Karpas-422 (cell line): Measurements from ENCODE around the gene SLC18A3. TPM values are rescaled to one million over a fixed set of nuclear protein-coding genes. Genes with fewer than 3 reads are reported as not detected.

Experiments used
- DNase-seq: peaks from one replicate; pipeline ENCODE4 v3.0.0-alpha.2; 2015
- H2AFZ ChIP-seq: fragments of 200-600 bp; sonication (generic); 2 replicates; pipeline ENCODE4 v1.6.1; 2014; ENCODE audit warnings: antibody characterized with exemption, low read length, mixed read lengths
- H3K27ac ChIP-seq: fragments of 200-600 bp; sonication (generic); 2 replicates; pipeline ENCODE4 v1.5.1; 2014; ENCODE audit warnings: mild to moderate bottlenecking, low read length, moderate library complexity
- H3K27me3 ChIP-seq: fragments of 200-600 bp; sonication (generic); 2 replicates; pipeline ENCODE4 v1.6.1; 2014; ENCODE audit warnings: low read length, mixed read lengths
- H3K36me3 ChIP-seq: fragments of 200-600 bp; sonication (generic); 2 replicates; pipeline ENCODE4 v1.6.1; 2014; ENCODE audit warnings: low read length, mixed read lengths; ENCODE audit not compliant: insufficient read depth
- H3K4me1 ChIP-seq: fragments of 200-600 bp; sonication (generic); 2 replicates; pipeline ENCODE4 v1.6.1; 2014; ENCODE audit warnings: mild to moderate bottlenecking, low read length, mixed read lengths
- H3K4me2 ChIP-seq: fragments of 200-600 bp; sonication (generic); 2 replicates; pipeline ENCODE4 v1.6.1; 2014; ENCODE audit warnings: low read length, low read depth, mild to moderate bottlenecking; ENCODE audit not compliant: poor library complexity, severe bottlenecking
- H3K4me3 ChIP-seq: fragments of 200-600 bp; sonication (generic); 2 replicates; pipeline ENCODE4 v1.5.1; 2014; ENCODE audit warnings: mild to moderate bottlenecking, antibody characterized with exemption, low read length, mixed read lengths
- H3K79me2 ChIP-seq: fragments of 200-600 bp; sonication (generic); 2 replicates; pipeline ENCODE4 v1.6.1; 2014; ENCODE audit warnings: mild to moderate bottlenecking, low read length, mixed read lengths
- H3K9ac ChIP-seq: fragments of 200-600 bp; sonication (generic); 2 replicates; pipeline ENCODE4 v1.6.0; 2014; ENCODE audit warnings: low read length
- H3K9me2 ChIP-seq: fragments of 200-600 bp; sonication (generic), shearing (Covaris generic); replicated peaks from 2 replicates; pipeline ENCODE4 v1.6.0; 2014; ENCODE audit warnings: mild to moderate bottlenecking, low read length, moderate library complexity; ENCODE audit not compliant: insufficient read depth
- H3K9me3 ChIP-seq: fragments of 300-700, 200-600 bp; sonication (generic); 2 replicates; pipeline ENCODE4 v1.6.1; 2014; ENCODE audit warnings: low read length, mixed read lengths
- H4K20me1 ChIP-seq: fragments of 200-600 bp; sonication (generic); 2 replicates; pipeline ENCODE4 v1.6.1; 2014; ENCODE audit warnings: mild to moderate bottlenecking, antibody characterized with exemption, low read length, low read depth; ENCODE audit not compliant: insufficient read depth
- total RNA-seq: library from RNA; depleted of rRNA; stranded (reverse); fragments of >200 nt; shearing (Covaris generic); gene quantifications from 2 replicates; pipeline ENCODE4 v1.2.3, GENCODE V29; 2014; ENCODE audit warnings: low replicate concordance

SLC18A3 gene
- total RNA-seq, 1 experiment from 2014 or later = not detected

GRCh38 chr10:49622426-49623425 lies 12.6 kb downstream of the SLC18A3 start:
- Histone ChIP-seq H3K4me2 (no peak overlapping the region), H3K4me1 (no peaks in the 10 kb centered on the region), H2AFZ (no peak overlapping the region), H3K79me2 (no peaks in the 10 kb centered on the region), H3K9me3 (no peaks in the 10 kb centered on the region), H3K27ac (no peak overlapping the region), H3K9me2 (no peaks in the 10 kb centered on the region), H3K27me3 (no peaks in the 10 kb centered on the region), H3K36me3 (no peaks in the 10 kb centered on the region), H4K20me1 (no peaks in the 10 kb centered on the region), H3K4me3 (no peak overlapping the region), H3K9ac (no peak overlapping the region)
- DNase-seq = no peak

- Histone ChIP-seq H3K9me2 (no peaks in the 10 kb centered on the region), H2AFZ (no peak overlapping the region), H3K27me3 (no peaks in the 10 kb centered on the region), H3K4me3 (no peak overlapping the region), H3K79me2 (no peaks in the 10 kb centered on the region), H3K4me2 (no peak overlapping the region), H3K9ac (no peak overlapping the region), H3K9me3 (no peaks in the 10 kb centered on the region), H3K4me1 (no peaks in the 10 kb centered on the region), H4K20me1 (no peaks in the 10 kb centered on the region), H3K36me3 (no peaks in the 10 kb centered on the region), H3K27ac (no peak overlapping the region)
- DNase-seq = no peak
Measured at GRCh38 chr10:49624629-49625028, 14.5 kb downstream of the SLC18A3 start.

- Histone ChIP-seq H4K20me1 (no peaks in the 10 kb centered on the region), H3K9ac (no peak overlapping the region), H3K36me3 (no peaks in the 10 kb centered on the region), H3K4me1 (no peaks in the 10 kb centered on the region), H3K79me2 (no peaks in the 10 kb centered on the region), H3K4me3 (no peak overlapping the region), H3K27me3 (no peaks in the 10 kb centered on the region), H3K9me2 (no peaks in the 10 kb centered on the region), H3K9me3 (no peaks in the 10 kb centered on the region), H3K27ac (no peak overlapping the region), H2AFZ (no peak overlapping the region), H3K4me2 (no peak overlapping the region)
- no peak for DNase-seq
Measured at GRCh38 chr10:49625411-49625810, 15.3 kb downstream of the SLC18A3 start.

- no peak overlapping the region for H3K4me2 ChIP-seq
- no peaks in the 10 kb centered on the region for H3K27me3 ChIP-seq
- no peaks in the 10 kb centered on the region for H4K20me1 ChIP-seq
- H3K4me3 ChIP-seq = no peak overlapping the region
- H3K79me2 ChIP-seq = no peaks in the 10 kb centered on the region
- no peaks in the 10 kb centered on the region for H3K9me3 ChIP-seq
- H3K9me2 ChIP-seq = no peaks in the 10 kb centered on the region
- no peaks in the 10 kb centered on the region for H3K36me3 ChIP-seq
- DNase-seq = no peak
- H3K27ac ChIP-seq = no peak overlapping the region
- H2AFZ ChIP-seq = no peak overlapping the region
- H3K4me1 ChIP-seq = no peaks in the 10 kb centered on the region
- H3K9ac ChIP-seq = no peak overlapping the region
Measured at GRCh38 chr10:49627038-49627437, 16.9 kb downstream of the SLC18A3 start.

- Histone ChIP-seq H3K36me3 (no peaks in the 10 kb centered on the region), H3K9ac (no peak overlapping the region), H3K27me3 (no peaks in the 10 kb centered on the region), H2AFZ (no peak overlapping the region), H3K27ac (no peak overlapping the region), H3K79me2 (no peaks in the 10 kb centered on the region), H3K9me3 (no peaks in the 10 kb centered on the region), H3K4me2 (no peak overlapping the region), H3K9me2 (no peaks in the 10 kb centered on the region), H4K20me1 (no peaks in the 10 kb centered on the region), H3K4me1 (no peaks in the 10 kb centered on the region), H3K4me3 (no peak overlapping the region)
- no peak for DNase-seq
Measured at GRCh38 chr10:49627644-49628247, 17.6 kb downstream of the SLC18A3 start.

- H3K4me2 ChIP-seq = no peak overlapping the region
- no peaks in the 10 kb centered on the region for H3K36me3 ChIP-seq
- no peaks in the 10 kb centered on the region for H3K79me2 ChIP-seq
- no peaks in the 10 kb centered on the region for H3K4me1 ChIP-seq
- H2AFZ ChIP-seq = no peak overlapping the region
- H4K20me1 ChIP-seq = no peaks in the 10 kb centered on the region
- no peak overlapping the region for H3K9ac ChIP-seq
- DNase-seq = no peak
- H3K9me3 ChIP-seq = no peaks in the 10 kb centered on the region
- H3K27ac ChIP-seq = no peak overlapping the region
- H3K27me3 ChIP-seq = no peaks in the 10 kb centered on the region
- H3K9me2 ChIP-seq = no peaks in the 10 kb centered on the region
- no peak overlapping the region for H3K4me3 ChIP-seq
Measured at GRCh38 chr10:49628599-49628998, 18.5 kb downstream of the SLC18A3 start.

GRCh38 chr10:49629431-49629881 lies 19.3 kb downstream of the SLC18A3 start:
- no peaks in the 10 kb centered on the region for H3K9me2 ChIP-seq
- DNase-seq = no peak
- no peak overlapping the region for H2AFZ ChIP-seq
- no peak overlapping the region for H3K4me2 ChIP-seq
- H3K27me3 ChIP-seq = no peaks in the 10 kb centered on the region
- H3K9ac ChIP-seq = no peak overlapping the region
- no peaks in the 10 kb centered on the region for H3K79me2 ChIP-seq
- H3K36me3 ChIP-seq = no peaks in the 10 kb centered on the region
- no peaks in the 10 kb centered on the region for H4K20me1 ChIP-seq
- no peaks in the 10 kb centered on the region for H3K9me3 ChIP-seq
- no peaks in the 10 kb centered on the region for H3K4me1 ChIP-seq
- H3K4me3 ChIP-seq = no peak overlapping the region
- no peak overlapping the region for H3K27ac ChIP-seq

GRCh38 chr10:49631975-49632374 lies 21.9 kb downstream of the SLC18A3 start:
- H3K4me3 ChIP-seq = no peak overlapping the region
- no peak for DNase-seq
- H3K79me2 ChIP-seq = no peaks in the 10 kb centered on the region
- no peaks in the 10 kb centered on the region for H3K9me3 ChIP-seq
- H2AFZ ChIP-seq = no peak overlapping the region
- no peak overlapping the region for H3K27ac ChIP-seq
- H3K4me2 ChIP-seq = no peak overlapping the region
- H3K27me3 ChIP-seq = no peaks in the 10 kb centered on the region
- H3K4me1 ChIP-seq = no peaks in the 10 kb centered on the region
- H3K9ac ChIP-seq = no peak overlapping the region
- H3K9me2 ChIP-seq = no peaks in the 10 kb centered on the region
- no peaks in the 10 kb centered on the region for H3K36me3 ChIP-seq
- no peaks in the 10 kb centered on the region for H4K20me1 ChIP-seq
